ENCODE data around the gene TDRD7. TPM values are rescaled to one million over a fixed set of nuclear protein-coding genes. Genes with fewer than 3 reads are reported as not detected.

TDRD7 gene
- total and polyA plus RNA-seq, 2 of the 13 experiments (the other 11 are each of a cell fraction or from before 2014, with no cell fraction given) = 9.8 to 15.5 TPM

DNA sequence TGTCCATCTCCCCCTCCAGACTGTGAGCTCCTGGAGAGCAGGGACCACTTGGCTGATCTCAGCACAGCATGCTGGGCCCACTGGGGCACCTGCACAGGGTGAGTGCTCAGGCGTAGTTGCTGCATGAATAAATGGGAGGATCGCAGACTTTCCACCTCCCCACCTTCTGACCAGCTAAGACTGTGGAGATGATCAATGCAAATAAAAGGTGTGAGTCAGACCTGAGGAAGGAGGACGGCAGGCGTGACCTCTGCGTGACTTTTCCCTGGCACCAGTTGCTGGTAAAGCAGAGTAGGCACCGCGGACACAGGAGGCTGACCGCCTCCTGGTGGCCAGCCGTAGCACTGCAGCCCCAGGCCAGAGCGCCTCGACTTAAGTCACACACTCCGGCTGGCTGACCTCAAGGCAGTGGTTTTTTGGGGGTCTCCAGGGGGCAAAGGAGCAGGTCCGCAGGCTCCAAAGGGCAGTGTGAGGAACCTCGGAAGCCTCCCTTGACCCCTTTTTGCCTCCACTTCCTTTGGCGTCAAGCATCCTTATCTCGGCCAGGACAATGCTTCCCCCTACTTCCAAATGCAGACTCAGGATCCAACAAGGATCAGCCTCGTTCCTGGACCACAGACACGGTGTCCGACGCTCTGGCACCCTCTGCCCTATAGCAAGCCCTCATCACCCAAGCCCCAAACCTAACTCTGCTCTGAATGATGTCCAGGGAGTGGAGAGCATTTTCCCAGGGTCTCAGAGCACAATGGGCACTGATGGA, 12.7 kb upstream of the TDRD7 start (continued):
- TF ChIP-seq EED (CRISPR knock-in tag; IDR thresholded peaks at IDR 0.05) (no peak), RFXANK (CRISPR knock-in tag; IDR thresholded peaks at IDR 0.05) (no peak), ZNF335 (CRISPR knock-in tag; IDR thresholded peaks at IDR 0.05) (no peak), ZNF589 (CRISPR knock-in tag; conservative IDR thresholded peaks at IDR 0.05) (no peak), ZNF234 (CRISPR knock-in tag; conservative IDR thresholded peaks at IDR 0.05) (no peak), ZNF451 (CRISPR knock-in tag; IDR thresholded peaks at IDR 0.05) (no peak), ZNF644 (CRISPR knock-in tag; IDR thresholded peaks at IDR 0.05; ENCODE audit: low read depth) (0 out of 2 replicates have a peak, but pooled peaks have one; percentile 27), ATF7 (IDR thresholded peaks at IDR 0.05) (no peak), ATF7 (CRISPR knock-in tag; IDR thresholded peaks at IDR 0.05) (no peak), IRF2 (CRISPR knock-in tag; IDR thresholded peaks at IDR 0.05) (no peak), RARG (CRISPR knock-in tag; IDR thresholded peaks at IDR 0.05; ENCODE audit: low read depth) (no peak), ZKSCAN8 (CRISPR knock-in tag; IDR thresholded peaks at IDR 0.05; ENCODE audit: borderline replicate concordance) (no peak), ZSCAN21 (CRISPR knock-in tag; IDR thresholded peaks at IDR 0.05; ENCODE audit: borderline replicate concordance) (no peak), GPN1 (CRISPR knock-in tag; IDR thresholded peaks at IDR 0.05; ENCODE audit: borderline replicate concordance) (no peak), MTF1 (CRISPR knock-in tag; IDR thresholded peaks at IDR 0.05) (no peak), ZBTB7B (CRISPR knock-in tag; IDR thresholded peaks at IDR 0.05) (0 out of 2 replicates have a peak, but pooled peaks have one; percentile 18)
- TF ChIP-seq, protein P1, sequence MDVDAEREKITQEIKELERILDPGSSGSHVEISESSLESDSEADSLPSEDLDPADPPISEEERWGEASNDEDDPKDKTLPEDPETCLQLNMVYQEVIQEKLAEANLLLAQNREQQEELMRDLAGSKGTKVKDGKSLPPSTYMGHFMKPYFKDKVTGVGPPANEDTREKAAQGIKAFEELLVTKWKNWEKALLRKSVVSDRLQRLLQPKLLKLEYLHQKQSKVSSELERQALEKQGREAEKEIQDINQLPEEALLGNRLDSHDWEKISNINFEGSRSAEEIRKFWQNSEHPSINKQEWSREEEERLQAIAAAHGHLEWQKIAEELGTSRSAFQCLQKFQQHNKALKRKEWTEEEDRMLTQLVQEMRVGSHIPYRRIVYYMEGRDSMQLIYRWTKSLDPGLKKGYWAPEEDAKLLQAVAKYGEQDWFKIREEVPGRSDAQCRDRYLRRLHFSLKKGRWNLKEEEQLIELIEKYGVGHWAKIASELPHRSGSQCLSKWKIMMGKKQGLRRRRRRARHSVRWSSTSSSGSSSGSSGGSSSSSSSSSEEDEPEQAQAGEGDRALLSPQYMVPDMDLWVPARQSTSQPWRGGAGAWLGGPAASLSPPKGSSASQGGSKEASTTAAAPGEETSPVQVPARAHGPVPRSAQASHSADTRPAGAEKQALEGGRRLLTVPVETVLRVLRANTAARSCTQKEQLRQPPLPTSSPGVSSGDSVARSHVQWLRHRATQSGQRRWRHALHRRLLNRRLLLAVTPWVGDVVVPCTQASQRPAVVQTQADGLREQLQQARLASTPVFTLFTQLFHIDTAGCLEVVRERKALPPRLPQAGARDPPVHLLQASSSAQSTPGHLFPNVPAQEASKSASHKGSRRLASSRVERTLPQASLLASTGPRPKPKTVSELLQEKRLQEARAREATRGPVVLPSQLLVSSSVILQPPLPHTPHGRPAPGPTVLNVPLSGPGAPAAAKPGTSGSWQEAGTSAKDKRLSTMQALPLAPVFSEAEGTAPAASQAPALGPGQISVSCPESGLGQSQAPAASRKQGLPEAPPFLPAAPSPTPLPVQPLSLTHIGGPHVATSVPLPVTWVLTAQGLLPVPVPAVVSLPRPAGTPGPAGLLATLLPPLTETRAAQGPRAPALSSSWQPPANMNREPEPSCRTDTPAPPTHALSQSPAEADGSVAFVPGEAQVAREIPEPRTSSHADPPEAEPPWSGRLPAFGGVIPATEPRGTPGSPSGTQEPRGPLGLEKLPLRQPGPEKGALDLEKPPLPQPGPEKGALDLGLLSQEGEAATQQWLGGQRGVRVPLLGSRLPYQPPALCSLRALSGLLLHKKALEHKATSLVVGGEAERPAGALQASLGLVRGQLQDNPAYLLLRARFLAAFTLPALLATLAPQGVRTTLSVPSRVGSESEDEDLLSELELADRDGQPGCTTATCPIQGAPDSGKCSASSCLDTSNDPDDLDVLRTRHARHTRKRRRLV (CRISPR knock-in tag; IDR thresholded peaks at IDR 0.05) = no peak
- TF ChIP-seq, protein P2, sequence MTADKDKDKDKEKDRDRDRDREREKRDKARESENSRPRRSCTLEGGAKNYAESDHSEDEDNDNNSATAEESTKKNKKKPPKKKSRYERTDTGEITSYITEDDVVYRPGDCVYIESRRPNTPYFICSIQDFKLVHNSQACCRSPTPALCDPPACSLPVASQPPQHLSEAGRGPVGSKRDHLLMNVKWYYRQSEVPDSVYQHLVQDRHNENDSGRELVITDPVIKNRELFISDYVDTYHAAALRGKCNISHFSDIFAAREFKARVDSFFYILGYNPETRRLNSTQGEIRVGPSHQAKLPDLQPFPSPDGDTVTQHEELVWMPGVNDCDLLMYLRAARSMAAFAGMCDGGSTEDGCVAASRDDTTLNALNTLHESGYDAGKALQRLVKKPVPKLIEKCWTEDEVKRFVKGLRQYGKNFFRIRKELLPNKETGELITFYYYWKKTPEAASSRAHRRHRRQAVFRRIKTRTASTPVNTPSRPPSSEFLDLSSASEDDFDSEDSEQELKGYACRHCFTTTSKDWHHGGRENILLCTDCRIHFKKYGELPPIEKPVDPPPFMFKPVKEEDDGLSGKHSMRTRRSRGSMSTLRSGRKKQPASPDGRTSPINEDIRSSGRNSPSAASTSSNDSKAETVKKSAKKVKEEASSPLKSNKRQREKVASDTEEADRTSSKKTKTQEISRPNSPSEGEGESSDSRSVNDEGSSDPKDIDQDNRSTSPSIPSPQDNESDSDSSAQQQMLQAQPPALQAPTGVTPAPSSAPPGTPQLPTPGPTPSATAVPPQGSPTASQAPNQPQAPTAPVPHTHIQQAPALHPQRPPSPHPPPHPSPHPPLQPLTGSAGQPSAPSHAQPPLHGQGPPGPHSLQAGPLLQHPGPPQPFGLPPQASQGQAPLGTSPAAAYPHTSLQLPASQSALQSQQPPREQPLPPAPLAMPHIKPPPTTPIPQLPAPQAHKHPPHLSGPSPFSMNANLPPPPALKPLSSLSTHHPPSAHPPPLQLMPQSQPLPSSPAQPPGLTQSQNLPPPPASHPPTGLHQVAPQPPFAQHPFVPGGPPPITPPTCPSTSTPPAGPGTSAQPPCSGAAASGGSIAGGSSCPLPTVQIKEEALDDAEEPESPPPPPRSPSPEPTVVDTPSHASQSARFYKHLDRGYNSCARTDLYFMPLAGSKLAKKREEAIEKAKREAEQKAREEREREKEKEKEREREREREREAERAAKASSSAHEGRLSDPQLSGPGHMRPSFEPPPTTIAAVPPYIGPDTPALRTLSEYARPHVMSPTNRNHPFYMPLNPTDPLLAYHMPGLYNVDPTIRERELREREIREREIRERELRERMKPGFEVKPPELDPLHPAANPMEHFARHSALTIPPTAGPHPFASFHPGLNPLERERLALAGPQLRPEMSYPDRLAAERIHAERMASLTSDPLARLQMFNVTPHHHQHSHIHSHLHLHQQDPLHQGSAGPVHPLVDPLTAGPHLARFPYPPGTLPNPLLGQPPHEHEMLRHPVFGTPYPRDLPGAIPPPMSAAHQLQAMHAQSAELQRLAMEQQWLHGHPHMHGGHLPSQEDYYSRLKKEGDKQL (CRISPR knock-in tag; IDR thresholded peaks at IDR 0.05; ENCODE audit: low read depth) = no peak
- TF ChIP-seq, protein P3, sequence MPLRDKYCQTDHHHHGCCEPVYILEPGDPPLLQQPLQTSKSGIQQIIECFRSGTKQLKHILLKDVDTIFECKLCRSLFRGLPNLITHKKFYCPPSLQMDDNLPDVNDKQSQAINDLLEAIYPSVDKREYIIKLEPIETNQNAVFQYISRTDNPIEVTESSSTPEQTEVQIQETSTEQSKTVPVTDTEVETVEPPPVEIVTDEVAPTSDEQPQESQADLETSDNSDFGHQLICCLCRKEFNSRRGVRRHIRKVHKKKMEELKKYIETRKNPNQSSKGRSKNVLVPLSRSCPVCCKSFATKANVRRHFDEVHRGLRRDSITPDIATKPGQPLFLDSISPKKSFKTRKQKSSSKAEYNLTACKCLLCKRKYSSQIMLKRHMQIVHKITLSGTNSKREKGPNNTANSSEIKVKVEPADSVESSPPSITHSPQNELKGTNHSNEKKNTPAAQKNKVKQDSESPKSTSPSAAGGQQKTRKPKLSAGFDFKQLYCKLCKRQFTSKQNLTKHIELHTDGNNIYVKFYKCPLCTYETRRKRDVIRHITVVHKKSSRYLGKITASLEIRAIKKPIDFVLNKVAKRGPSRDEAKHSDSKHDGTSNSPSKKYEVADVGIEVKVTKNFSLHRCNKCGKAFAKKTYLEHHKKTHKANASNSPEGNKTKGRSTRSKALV (CRISPR knock-in tag; IDR thresholded peaks at IDR 0.05) = no peak

Measured in HepG2 (cell line).